Measurements from ENCODE around the gene TRIM54.

DNA sequence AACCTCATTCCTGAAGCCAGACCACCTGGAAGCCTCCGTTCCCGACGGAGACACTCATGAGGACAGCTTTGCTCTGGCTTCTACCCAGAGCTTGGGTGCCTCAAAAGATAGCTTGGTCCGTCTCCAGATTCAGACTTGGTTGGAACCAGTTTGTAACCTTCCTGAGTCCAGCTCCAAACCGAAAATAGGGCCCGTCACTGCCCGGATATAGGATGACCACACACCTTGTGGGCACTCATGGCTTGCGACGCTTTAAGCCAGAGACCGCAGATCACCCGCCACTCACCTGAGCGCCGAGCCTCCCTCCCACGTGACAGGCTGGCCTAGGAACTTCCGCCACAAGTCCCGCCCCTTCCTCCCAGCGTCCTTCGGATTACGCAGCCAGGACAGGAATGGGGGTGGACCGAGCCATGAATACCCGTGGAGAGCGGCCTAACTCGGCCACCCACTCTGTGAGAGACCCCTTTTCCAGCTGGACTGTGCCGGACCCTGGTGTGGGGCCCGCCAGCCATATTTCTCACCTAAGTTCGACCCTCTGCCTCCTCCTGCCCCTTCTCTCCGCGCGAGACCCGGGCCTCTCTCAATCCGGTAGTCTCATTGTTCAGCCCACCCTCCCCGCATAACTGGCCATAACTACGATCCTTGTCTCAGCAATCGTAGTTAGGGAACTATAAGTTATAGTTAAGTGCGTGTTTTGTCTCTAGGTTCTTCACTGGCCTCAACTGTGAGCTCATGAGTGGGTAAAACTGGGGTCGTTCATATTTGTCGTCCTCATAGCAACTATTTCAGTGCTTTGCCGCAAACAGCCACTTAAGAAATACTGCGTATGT, 40.8 kb downstream of the TRIM54 start, which contains the start of gene MPV17:
- TF ChIP-seq, protein P1, sequence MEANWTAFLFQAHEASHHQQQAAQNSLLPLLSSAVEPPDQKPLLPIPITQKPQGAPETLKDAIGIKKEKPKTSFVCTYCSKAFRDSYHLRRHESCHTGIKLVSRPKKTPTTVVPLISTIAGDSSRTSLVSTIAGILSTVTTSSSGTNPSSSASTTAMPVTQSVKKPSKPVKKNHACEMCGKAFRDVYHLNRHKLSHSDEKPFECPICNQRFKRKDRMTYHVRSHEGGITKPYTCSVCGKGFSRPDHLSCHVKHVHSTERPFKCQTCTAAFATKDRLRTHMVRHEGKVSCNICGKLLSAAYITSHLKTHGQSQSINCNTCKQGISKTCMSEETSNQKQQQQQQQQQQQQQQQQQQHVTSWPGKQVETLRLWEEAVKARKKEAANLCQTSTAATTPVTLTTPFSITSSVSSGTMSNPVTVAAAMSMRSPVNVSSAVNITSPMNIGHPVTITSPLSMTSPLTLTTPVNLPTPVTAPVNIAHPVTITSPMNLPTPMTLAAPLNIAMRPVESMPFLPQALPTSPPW (CRISPR knock-in tag; IDR thresholded peaks at IDR 0.05): peak; percentile 42
- TF ChIP-seq, protein P2, sequence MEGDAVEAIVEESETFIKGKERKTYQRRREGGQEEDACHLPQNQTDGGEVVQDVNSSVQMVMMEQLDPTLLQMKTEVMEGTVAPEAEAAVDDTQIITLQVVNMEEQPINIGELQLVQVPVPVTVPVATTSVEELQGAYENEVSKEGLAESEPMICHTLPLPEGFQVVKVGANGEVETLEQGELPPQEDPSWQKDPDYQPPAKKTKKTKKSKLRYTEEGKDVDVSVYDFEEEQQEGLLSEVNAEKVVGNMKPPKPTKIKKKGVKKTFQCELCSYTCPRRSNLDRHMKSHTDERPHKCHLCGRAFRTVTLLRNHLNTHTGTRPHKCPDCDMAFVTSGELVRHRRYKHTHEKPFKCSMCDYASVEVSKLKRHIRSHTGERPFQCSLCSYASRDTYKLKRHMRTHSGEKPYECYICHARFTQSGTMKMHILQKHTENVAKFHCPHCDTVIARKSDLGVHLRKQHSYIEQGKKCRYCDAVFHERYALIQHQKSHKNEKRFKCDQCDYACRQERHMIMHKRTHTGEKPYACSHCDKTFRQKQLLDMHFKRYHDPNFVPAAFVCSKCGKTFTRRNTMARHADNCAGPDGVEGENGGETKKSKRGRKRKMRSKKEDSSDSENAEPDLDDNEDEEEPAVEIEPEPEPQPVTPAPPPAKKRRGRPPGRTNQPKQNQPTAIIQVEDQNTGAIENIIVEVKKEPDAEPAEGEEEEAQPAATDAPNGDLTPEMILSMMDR (IDR thresholded peaks at IDR 0.05 in 2 of 3, conservative IDR thresholded peaks at IDR 0.05 in 1 of 3; ENCODE audit: insufficient read depth in 2 of 3, low read depth in 1 of 3, low read length in 3 of 3): no peak
- peak; percentile 94 for TF ChIP-seq GABPA (tag; conservative IDR thresholded peaks at IDR 0.05; ENCODE audit: low read depth)
- TF ChIP-seq, protein P3, sequence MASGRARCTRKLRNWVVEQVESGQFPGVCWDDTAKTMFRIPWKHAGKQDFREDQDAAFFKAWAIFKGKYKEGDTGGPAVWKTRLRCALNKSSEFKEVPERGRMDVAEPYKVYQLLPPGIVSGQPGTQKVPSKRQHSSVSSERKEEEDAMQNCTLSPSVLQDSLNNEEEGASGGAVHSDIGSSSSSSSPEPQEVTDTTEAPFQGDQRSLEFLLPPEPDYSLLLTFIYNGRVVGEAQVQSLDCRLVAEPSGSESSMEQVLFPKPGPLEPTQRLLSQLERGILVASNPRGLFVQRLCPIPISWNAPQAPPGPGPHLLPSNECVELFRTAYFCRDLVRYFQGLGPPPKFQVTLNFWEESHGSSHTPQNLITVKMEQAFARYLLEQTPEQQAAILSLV (tag; IDR thresholded peaks at IDR 0.05): no peak
- TF ChIP-seq JUN (IDR thresholded peaks at IDR 0.05; ENCODE audit: borderline replicate concordance, low read depth, low read length): peak; percentile 69; the same call in 1 of the 2 replicates
- no peak for TF ChIP-seq JUN (CRISPR knock-in tag; IDR thresholded peaks at IDR 0.05; ENCODE audit: borderline replicate concordance)
- TF ChIP-seq, protein P4, sequence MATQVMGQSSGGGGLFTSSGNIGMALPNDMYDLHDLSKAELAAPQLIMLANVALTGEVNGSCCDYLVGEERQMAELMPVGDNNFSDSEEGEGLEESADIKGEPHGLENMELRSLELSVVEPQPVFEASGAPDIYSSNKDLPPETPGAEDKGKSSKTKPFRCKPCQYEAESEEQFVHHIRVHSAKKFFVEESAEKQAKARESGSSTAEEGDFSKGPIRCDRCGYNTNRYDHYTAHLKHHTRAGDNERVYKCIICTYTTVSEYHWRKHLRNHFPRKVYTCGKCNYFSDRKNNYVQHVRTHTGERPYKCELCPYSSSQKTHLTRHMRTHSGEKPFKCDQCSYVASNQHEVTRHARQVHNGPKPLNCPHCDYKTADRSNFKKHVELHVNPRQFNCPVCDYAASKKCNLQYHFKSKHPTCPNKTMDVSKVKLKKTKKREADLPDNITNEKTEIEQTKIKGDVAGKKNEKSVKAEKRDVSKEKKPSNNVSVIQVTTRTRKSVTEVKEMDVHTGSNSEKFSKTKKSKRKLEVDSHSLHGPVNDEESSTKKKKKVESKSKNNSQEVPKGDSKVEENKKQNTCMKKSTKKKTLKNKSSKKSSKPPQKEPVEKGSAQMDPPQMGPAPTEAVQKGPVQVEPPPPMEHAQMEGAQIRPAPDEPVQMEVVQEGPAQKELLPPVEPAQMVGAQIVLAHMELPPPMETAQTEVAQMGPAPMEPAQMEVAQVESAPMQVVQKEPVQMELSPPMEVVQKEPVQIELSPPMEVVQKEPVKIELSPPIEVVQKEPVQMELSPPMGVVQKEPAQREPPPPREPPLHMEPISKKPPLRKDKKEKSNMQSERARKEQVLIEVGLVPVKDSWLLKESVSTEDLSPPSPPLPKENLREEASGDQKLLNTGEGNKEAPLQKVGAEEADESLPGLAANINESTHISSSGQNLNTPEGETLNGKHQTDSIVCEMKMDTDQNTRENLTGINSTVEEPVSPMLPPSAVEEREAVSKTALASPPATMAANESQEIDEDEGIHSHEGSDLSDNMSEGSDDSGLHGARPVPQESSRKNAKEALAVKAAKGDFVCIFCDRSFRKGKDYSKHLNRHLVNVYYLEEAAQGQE (IDR thresholded peaks at IDR 0.05; ENCODE audit: borderline replicate concordance): peak; percentile 64
- TF ChIP-seq, protein P4 (CRISPR knock-in tag; IDR thresholded peaks at IDR 0.05; ENCODE audit: low read depth): no peak; the same call in 1 of the 2 replicates
- TF ChIP-seq, protein P5, sequence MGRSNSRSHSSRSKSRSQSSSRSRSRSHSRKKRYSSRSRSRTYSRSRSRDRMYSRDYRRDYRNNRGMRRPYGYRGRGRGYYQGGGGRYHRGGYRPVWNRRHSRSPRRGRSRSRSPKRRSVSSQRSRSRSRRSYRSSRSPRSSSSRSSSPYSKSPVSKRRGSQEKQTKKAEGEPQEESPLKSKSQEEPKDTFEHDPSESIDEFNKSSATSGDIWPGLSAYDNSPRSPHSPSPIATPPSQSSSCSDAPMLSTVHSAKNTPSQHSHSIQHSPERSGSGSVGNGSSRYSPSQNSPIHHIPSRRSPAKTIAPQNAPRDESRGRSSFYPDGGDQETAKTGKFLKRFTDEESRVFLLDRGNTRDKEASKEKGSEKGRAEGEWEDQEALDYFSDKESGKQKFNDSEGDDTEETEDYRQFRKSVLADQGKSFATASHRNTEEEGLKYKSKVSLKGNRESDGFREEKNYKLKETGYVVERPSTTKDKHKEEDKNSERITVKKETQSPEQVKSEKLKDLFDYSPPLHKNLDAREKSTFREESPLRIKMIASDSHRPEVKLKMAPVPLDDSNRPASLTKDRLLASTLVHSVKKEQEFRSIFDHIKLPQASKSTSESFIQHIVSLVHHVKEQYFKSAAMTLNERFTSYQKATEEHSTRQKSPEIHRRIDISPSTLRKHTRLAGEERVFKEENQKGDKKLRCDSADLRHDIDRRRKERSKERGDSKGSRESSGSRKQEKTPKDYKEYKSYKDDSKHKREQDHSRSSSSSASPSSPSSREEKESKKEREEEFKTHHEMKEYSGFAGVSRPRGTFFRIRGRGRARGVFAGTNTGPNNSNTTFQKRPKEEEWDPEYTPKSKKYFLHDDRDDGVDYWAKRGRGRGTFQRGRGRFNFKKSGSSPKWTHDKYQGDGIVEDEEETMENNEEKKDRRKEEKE (IDR thresholded peaks at IDR 0.05; ENCODE audit: borderline replicate concordance in 1 of 2, control insufficient read depth in 1 of 2, low read depth in 2 of 2, low read length in 1 of 2): no peak
- TF ChIP-seq SAFB2 (IDR thresholded peaks at IDR 0.05; ENCODE audit: borderline replicate concordance, low read depth, low read length, severe bottlenecking): no peak
- TF ChIP-seq, protein P6, sequence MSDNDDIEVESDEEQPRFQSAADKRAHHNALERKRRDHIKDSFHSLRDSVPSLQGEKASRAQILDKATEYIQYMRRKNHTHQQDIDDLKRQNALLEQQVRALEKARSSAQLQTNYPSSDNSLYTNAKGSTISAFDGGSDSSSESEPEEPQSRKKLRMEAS (CRISPR knock-in tag; IDR thresholded peaks at IDR 0.05): peak; percentile 78
